Peyer's patch (tissue), 4 donors: ENCODE results near the gene SPACDR. TPM values are rescaled to one million over a fixed set of nuclear protein-coding genes. Genes with fewer than 3 reads are reported as not detected.

ENCODE experiments used
- DNase-seq, 3 donors: peaks; one replicate each; pipeline ENCODE4 v3.0.0-alpha.2; 2017 to 2019
- H3K27ac ChIP-seq, 4 donors: fragments of 200-600 bp; sonication (generic); one replicate each; pipeline ENCODE4 v1.5.1; 2016 to 2019
- H3K27me3 ChIP-seq, 2 donors: fragments of 200-600 bp; sonication (generic); one replicate each; pipeline ENCODE4 v1.5.1; 2019
- H3K36me3 ChIP-seq, 3 donors: fragments of 200-600 bp; sonication (generic); one replicate each; pipeline ENCODE4 v1.5.1; 2016 to 2019
- H3K4me1 ChIP-seq, 4 donors: fragments of 200-600 bp; sonication (generic); one replicate each; pipeline ENCODE4 v1.5.1; 2016 to 2019
- H3K4me3 ChIP-seq, 4 donors: fragments of 200-600 bp; sonication (generic); 1 replicate in 3 of 4; 2 replicates in 1 of 4; pipeline ENCODE4 v1.5.1; 2016 to 2019; ENCODE audit warnings: mild to moderate bottlenecking in 1 of 4
- H3K9me3 ChIP-seq, 4 donors: fragments of 200-600 bp; sonication (generic); one replicate each; pipeline ENCODE4 v1.5.1; 2016 to 2019; ENCODE audit warnings: mild to moderate bottlenecking in 1 of 4
- POLR2A ChIP-seq, 2 donors: fragments of 450-650 bp; IDR thresholded peaks; one replicate each; pipeline ENCODE4 v1.5.1; 2017; ENCODE audit warnings: antibody characterized with exemption in 2 of 2, mild to moderate bottlenecking in 2 of 2, moderate library complexity in 2 of 2
- total RNA-seq, 4 donors: library from RNA; depleted of rRNA; stranded (reverse); fragments of >200 nt; gene quantifications; one replicate each; pipeline ENCODE4 v1.1.0, GENCODE V29; 2016
- TF ChIP-seq, protein P1 (sequence below), 6 experiments: fragments of 450-650 bp in 4 of 6; fragments of 200-600 bp in 2 of 6; sonication (generic) in 1 of 6; IDR thresholded peaks; one replicate each; pipeline ENCODE4 v1.5.1; 2017 to 2019; ENCODE audit warnings: antibody characterized with exemption in 6 of 6, mild to moderate bottlenecking in 3 of 6, moderate library complexity in 1 of 6

The SPACDR gene
- total RNA-seq, 4 donors from 2014 or later, result not detected

DNA sequence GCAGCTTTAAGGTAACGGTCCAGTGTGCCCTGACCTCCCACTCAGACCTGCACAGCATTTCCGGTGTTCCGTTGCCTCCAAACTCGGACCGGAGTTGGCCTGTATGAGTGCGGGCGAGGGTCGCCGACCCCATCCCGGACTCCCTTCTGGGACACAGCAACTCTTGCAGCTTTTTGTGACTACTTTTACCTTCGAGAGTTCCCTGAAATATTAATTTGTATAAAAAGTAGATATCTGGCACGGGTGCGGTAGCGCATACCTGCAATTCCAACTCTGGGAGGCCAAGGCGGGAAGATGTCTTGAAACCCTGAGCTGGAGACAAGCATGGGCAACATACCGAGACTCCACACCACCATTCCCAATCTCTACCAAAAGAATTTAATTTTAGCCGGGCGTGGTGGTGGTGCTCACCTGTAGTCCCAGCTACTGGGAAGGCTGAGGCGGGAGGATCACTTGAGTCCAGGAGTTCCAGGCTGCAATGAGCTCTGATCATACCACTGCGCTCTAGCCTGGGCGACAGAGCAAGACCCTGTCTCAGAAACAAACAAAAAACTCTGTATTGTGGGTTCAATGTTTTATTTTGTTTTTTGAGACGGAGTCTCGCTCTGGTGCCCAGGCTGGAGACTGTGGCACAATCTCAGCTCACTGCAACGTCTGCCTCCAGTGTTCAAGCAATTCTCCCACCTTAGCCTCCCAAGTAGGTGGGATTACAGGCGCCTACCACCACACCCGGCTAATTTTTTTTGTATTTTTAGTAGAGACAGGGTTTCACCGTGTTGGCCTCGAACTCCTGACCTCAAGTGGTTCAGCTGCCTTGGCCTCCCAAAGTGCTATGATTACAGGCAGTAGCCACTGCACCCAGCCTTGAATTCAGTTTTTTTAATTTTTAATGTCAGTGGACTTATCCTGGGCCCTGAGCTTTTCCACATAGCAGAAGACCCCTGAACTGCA is 26.6 kb downstream of the SPACDR start:
- H3K4me3 ChIP-seq, result peak overlapping the region in 2 of 4 donors; percentile 87 to 95
- peak in 1 of 3 donors; percentile 57 for DNase-seq
- H3K27ac ChIP-seq, result peak overlapping the region in 3 of 4 donors; percentile 98
- no peaks in the 10 kb centered on the region for H3K27me3 ChIP-seq
- H3K36me3 ChIP-seq, result peaks cover 0 to 25% (median 0%) of the 10 kb centered on the region in 3 donors
- H3K9me3 ChIP-seq, result no peaks in the 10 kb centered on the region
- TF ChIP-seq, protein P1, sequence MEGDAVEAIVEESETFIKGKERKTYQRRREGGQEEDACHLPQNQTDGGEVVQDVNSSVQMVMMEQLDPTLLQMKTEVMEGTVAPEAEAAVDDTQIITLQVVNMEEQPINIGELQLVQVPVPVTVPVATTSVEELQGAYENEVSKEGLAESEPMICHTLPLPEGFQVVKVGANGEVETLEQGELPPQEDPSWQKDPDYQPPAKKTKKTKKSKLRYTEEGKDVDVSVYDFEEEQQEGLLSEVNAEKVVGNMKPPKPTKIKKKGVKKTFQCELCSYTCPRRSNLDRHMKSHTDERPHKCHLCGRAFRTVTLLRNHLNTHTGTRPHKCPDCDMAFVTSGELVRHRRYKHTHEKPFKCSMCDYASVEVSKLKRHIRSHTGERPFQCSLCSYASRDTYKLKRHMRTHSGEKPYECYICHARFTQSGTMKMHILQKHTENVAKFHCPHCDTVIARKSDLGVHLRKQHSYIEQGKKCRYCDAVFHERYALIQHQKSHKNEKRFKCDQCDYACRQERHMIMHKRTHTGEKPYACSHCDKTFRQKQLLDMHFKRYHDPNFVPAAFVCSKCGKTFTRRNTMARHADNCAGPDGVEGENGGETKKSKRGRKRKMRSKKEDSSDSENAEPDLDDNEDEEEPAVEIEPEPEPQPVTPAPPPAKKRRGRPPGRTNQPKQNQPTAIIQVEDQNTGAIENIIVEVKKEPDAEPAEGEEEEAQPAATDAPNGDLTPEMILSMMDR (IDR thresholded peaks at IDR 0.05), result no peak
- TF ChIP-seq POLR2A (IDR thresholded peaks at IDR 0.05), result no peak
- H3K4me1 ChIP-seq, result peaks cover 0 to 20% (median 7%) of the 10 kb centered on the region in 4 donors

DNA sequence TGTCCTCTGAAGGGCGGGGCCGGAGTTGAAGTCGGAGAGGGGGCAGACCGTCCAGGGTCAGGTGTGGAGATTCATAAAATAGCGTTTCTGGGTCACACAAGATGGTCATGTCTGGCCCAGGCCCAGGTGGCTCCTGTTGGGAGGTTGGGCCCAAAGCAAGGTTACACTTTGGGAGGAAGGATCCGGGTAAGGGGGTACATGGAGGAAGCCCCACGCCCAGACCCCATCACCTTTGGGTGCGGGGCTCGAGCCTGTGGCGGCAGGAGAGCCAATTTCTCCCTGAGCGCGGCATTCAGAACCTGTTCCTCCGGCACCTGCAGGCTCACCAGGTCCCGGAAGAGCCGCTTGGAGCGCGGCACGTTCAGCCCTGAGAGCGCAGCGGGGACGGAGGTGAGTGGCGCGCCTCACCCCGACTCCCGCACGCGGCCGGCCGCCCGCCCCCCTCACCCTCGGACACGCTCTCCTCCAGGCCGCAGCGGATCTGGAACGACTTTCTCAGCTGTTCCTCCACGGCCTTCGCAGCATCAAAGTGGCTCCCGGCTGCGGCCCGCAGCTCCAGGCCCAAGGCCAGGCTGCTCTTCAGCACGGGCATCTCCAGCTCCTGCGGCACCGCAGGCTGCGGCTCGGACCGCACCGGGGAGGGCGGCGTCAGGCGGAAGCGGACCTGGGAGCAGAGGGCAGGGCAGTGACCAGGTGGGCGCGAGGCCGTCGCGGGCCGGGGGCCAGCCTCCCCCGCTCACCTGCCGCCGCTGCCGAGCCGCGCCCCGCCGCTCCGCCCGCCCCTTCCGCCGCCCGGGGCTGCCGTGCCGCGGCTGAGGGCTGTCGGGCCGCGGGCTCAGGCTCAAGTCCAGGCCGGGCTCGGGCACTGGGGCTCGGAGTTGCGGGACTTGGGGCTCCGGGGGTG is 28.4 kb downstream of the SPACDR start:
- no peaks in the 10 kb centered on the region for H3K27me3 ChIP-seq
- H3K4me3 ChIP-seq, result peak overlapping the region; percentile 87 to 95 (median 89)
- peak overlapping the region; percentile 98 for H3K27ac ChIP-seq
- peaks cover 0 to 25% (median 0%) of the 10 kb centered on the region in 3 donors for H3K36me3 ChIP-seq
- H3K9me3 ChIP-seq, result no peaks in the 10 kb centered on the region
- DNase-seq, result peak; percentile 48 to 76 (median 75)
- TF ChIP-seq, protein P1 (IDR thresholded peaks at IDR 0.05), result no peak
- TF ChIP-seq POLR2A (IDR thresholded peaks at IDR 0.05), result peak in 1 of 2 donors; percentile 30
- peaks cover 0 to 37% (median 10%) of the 10 kb centered on the region in 4 donors for H3K4me1 ChIP-seq

DNA sequence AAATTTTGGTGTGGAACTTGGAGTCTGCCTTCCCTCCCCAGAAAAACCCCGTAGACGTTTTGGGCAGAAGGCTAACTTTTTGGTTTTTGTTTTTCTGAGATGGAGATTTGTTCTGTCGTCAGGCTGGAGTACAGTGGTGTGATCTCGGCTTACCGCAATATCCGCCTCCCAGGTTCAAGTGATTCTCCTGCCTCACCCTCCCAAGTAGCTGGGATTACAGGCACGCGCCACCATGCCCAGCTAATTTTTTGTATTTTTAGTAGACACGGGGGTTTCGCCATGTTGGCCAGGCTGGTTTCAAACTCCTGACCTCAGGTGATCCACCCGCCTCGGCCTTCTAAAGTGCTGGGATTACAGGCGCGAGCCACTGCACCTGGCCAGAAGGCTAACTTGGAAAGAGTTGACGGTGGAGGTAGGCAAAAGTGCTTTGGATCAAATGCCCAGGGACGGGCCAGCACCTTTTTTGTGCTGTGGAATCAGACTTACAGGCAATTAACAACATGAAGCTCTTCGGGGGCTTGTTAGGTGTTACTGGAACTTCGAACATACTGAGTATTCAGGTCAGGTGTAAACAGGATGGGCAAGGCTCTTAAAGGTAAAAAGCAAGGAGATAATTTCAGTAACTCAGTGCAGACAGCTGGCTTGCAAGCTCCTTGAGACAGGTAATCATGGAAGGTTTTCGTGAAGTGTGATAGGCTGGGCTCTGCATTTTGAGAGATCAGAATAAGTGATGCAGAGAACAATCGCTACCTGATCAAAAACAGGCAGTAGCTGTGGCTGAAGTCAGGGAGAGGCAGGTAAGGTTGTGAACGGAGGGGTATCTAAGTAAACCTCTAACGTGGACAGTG is 29.5 kb downstream of the SPACDR start:
- TF ChIP-seq, protein P1 (IDR thresholded peaks at IDR 0.05), result no peak
- TF ChIP-seq POLR2A (IDR thresholded peaks at IDR 0.05), result no peak
- peak in 1 of 3 donors; percentile 45 for DNase-seq
- H3K27ac ChIP-seq, result peak overlapping the region; percentile 98
- H3K9me3 ChIP-seq, result no peaks in the 10 kb centered on the region
- H3K27me3 ChIP-seq, result no peaks in the 10 kb centered on the region
- H3K4me3 ChIP-seq, result peak overlapping the region in 2 of 4 donors; percentile 87 to 95
- H3K4me1 ChIP-seq, result peaks cover 0 to 40% (median 10%) of the 10 kb centered on the region in 4 donors
- peaks cover 0 to 25% (median 0%) of the 10 kb centered on the region in 3 donors for H3K36me3 ChIP-seq

GRCh38 chr7:100433592-100434296 is 30.3 kb downstream of the SPACDR start:
- TF ChIP-seq, protein P1 (IDR thresholded peaks at IDR 0.05), result no peak
- TF ChIP-seq POLR2A (IDR thresholded peaks at IDR 0.05), result no peak
- no peaks in the 10 kb centered on the region for H3K27me3 ChIP-seq
- H3K27ac ChIP-seq, result peak overlapping the region in 2 of 4 donors; percentile 1 to 98
- H3K9me3 ChIP-seq, result no peaks in the 10 kb centered on the region
- no peak overlapping the region for H3K4me3 ChIP-seq
- peaks cover 0 to 25% (median 0%) of the 10 kb centered on the region in 3 donors for H3K36me3 ChIP-seq
- peaks cover 0 to 40% (median 10%) of the 10 kb centered on the region in 4 donors for H3K4me1 ChIP-seq
- DNase-seq, result peak in 1 of 3 donors; percentile 45
